Dedifferentiated amniotic fluid mesenchymal stem cell (primary cell): ENCODE measurements around the gene IL3RA.
"Not testable (repeated sequence)": the region's sequence is repeated elsewhere in the genome, so short reads cannot be mapped to it uniquely, and the experiment has no call there.

Source experiments
- DNase-seq: peaks from one replicate; pipeline ENCODE4 v3.0.0-alpha.2; 2016; ENCODE audit errors: extremely low spot score

The IL3RA gene

DNA sequence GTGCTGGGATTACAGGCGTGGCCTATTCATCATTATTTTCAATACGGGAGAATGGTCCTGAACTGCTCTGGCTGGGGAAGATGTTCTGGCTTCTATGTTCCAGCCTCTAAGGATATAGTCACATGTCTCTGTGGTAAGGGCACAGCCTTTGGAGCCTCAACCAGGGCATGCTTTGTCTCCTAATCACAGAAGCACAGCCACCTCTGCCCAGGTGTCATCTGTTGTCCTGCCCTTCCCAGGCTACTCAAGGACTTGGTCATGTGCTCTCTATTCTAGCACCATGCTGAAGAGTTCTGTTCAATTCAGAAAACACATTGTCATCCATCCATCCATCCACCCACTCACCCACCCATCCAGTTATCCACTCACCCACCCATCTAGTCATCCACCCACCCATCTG lies 86.6 kb downstream of the IL3RA start:
- DNase-seq = no peak

DNA sequence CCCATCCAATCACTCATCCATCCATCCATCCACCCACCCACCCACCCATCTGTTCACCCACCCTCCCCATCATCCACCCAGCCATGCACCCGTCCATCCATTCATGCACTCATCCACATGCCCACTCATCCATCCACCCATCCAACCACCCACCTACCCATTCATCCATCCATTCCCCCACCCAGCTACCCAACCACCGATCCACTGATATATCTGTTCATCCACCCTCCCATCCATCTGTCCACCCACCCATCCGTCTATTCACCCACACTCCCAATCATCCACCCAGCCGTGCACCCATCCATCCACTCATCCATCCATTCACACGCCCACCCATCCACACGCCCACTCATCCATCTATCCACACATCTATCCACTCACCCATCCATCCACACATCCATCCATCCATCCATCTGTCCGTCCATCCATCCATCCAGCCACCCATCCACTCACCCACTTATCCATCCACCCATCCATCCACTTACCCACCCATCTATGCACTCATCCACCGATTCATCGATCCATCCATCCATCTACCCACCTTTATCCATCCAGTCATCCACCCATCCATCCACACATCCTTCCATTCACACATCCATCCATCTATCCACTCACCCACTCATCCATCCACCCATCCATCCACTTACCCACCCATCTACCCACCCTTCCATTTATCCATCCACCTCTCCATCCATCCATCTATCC lies 87.7 kb downstream of the IL3RA start:
- no peak for DNase-seq

GRCh38 chrX:1425381-1425780 lies 88.8 kb downstream of the IL3RA start:
- no peak for DNase-seq

GRCh38 chrX:1426321-1426720 lies 89.7 kb downstream of the IL3RA start:
- not testable (repeated sequence) for DNase-seq

- DNase-seq = no peak
Measured at GRCh38 chrX:1427756-1428155, 91.2 kb downstream of the IL3RA start.

GRCh38 chrX:1430451-1430850 lies 93.9 kb downstream of the IL3RA start:
- DNase-seq = no peak
